Osteocyte (in vitro differentiated cells): ENCODE data around the gene WDR81. TPM values are rescaled to one million over a fixed set of nuclear protein-coding genes. Genes with fewer than 3 reads are reported as not detected.

Experiments
- DNase-seq: peaks from one replicate; pipeline ENCODE4 v3.0.0; 2021; ENCODE audit warnings: mixed read lengths; ENCODE audit not compliant: unreplicated experiment; ENCODE audit errors: extremely low spot score
- H3K27ac Mint-ChIP-seq: one replicate; pipeline ENCODE4 v1.8.0; 2021; ENCODE audit warnings: mild to moderate bottlenecking, mixed read lengths; ENCODE audit not compliant: unreplicated experiment
- H3K27me3 Mint-ChIP-seq: one replicate; pipeline ENCODE4 v1.8.0; 2021; ENCODE audit warnings: mixed read lengths; ENCODE audit not compliant: unreplicated experiment
- H3K36me3 Mint-ChIP-seq: one replicate; pipeline ENCODE4 v1.8.0; 2021; ENCODE audit warnings: mixed read lengths; ENCODE audit not compliant: unreplicated experiment
- H3K4me1 Mint-ChIP-seq: one replicate; pipeline ENCODE4 v1.8.0; 2021; ENCODE audit warnings: mixed read lengths; ENCODE audit not compliant: unreplicated experiment
- H3K4me3 Mint-ChIP-seq: one replicate; pipeline ENCODE4 v1.8.0; 2021; ENCODE audit warnings: mild to moderate bottlenecking, moderate library complexity, mixed read lengths; ENCODE audit not compliant: unreplicated experiment
- H3K9me3 Mint-ChIP-seq: one replicate; pipeline ENCODE4 v1.8.0; 2021; ENCODE audit warnings: mixed read lengths; ENCODE audit not compliant: unreplicated experiment
- total RNA-seq: library from RNA; stranded (reverse); gene quantifications from 2 replicates; pipeline ENCODE4 v1.2.1, GENCODE V29; 2021
- TF ChIP-seq, protein P1 (sequence below): fragments of 200-600 bp; sonication (generic); IDR thresholded peaks from 2 replicates; pipeline ENCODE4 v1.5.0; 2021; ENCODE audit warnings: antibody characterized with exemption, mild to moderate bottlenecking, moderate library complexity

WDR81 gene
- total RNA-seq, 1 donor from 2014 or later: 33.3 TPM

DNA sequence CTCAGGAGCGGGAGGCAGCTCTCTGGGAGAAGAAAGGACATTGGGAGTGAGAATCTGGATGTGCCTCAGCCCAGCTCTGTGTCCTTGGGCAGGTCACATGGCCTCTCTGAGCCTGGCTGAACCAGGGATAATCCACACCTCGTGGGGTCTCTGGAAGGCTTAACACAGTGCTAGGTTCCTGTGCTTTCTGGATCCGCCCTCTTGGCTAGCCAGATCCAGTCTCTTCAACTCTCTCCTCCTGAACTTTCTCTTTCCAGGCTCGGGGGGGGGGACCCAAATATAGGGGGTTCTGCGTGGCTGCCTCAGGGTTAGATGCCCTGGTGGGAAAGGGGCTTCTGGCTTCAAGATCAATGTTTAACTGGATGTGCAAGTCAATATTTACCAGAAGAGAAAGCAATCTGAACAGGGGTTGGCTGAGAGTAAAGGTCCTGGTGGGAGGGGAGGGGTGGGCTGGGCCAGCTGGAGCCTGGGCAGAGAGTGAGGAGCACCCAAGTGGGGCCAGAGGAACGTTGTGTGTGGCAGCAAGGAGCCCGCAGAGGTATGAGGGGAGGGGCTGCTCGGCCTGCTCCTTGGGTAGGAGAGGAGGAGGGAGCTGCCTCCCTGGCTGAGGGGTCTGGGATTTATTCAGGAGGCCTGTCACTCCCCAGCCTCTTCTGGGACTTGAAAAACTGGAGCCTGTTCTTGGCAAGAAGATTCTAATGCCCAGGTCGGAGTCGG lies 18.0 kb downstream of the WDR81 start, which contains the start of gene SERPINF2:
Gene SERPINF2 (plus strand): TSS at position 501 of the 717 bp plus-strand sequence. CDS start 2,125 bp downstream, outside the sequence.
- DNase-seq: no peak
- Mint-ChIP-seq H3K36me3 (peaks cover 5% of the 10 kb centered on the region), H3K27me3 (no peaks in the 10 kb centered on the region), H3K4me1 (peaks cover 1% of the 10 kb centered on the region), H3K9me3 (no peaks in the 10 kb centered on the region), H3K27ac (no peak within 1 kb of the TSS), H3K4me3 (no peak within 1 kb of the TSS)
- TF ChIP-seq, protein P1, sequence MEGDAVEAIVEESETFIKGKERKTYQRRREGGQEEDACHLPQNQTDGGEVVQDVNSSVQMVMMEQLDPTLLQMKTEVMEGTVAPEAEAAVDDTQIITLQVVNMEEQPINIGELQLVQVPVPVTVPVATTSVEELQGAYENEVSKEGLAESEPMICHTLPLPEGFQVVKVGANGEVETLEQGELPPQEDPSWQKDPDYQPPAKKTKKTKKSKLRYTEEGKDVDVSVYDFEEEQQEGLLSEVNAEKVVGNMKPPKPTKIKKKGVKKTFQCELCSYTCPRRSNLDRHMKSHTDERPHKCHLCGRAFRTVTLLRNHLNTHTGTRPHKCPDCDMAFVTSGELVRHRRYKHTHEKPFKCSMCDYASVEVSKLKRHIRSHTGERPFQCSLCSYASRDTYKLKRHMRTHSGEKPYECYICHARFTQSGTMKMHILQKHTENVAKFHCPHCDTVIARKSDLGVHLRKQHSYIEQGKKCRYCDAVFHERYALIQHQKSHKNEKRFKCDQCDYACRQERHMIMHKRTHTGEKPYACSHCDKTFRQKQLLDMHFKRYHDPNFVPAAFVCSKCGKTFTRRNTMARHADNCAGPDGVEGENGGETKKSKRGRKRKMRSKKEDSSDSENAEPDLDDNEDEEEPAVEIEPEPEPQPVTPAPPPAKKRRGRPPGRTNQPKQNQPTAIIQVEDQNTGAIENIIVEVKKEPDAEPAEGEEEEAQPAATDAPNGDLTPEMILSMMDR: no peak

DNA sequence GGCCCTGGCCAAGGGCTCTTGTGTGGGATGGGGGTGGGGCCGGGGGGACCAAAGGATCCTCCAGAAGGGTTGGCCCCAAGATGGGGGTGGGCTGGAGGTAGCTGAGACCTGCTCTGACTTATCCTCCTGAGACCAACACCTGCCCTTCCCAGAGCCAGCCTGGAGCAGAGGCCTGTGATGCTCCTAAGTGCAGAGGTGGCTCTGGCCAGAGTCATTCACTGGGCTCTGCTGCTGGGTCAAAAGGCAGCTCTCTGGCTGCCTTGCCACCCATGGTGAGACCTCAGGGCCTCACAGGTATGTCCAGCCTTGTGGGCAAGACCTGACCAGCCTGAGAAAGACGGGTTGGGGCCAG lies 18.6 kb downstream of the WDR81 start:
- H3K27ac Mint-ChIP-seq: no peak overlapping the region
- DNase-seq: no peak

DNA sequence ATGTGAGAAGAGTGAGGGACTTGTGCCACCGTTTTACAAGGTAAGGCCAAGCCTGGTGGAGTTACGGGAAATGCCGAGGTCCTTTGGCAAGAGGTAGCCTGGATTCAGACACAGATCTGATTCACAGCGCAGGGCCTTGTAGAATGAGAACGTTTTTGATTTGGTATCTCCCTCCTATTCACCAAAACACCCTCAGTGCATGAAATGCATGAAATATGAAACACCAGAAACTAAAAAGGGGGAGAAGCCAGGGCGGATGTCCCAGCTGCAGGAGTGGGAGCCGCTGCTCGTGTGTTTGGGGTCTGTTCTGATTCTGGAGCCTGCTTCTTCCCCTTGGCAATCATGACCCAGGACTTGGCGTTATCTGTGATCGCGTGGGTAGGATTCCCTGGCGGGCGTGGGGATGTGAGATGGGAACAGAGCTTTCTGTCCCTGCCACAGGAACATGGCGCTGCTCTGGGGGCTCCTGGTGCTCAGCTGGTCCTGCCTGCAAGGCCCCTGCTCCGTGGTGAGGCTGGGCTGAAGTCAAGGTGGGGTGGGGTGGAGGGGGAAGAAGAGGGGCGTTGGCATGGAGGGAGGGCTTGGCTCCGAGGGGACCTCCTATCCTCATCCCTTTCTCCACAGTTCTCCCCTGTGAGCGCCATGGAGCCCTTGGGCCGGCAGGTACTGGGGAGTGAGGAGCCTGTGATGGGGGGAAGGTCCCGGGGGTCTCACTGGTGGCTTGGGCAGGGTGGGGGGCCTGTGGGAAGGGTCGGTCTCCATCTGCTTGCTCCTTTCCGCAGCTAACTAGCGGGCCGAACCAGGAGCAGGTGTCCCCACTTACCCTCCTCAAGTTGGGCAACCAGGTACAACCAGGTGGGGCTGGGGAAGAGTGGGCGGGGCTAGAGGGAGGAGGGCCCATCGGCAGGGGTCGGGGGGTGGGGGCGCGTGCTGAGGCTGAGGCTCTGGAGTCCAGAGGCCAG lies 20.3 kb downstream of the WDR81 start:
- TF ChIP-seq, protein P1: no peak
- H3K4me1 Mint-ChIP-seq: peaks cover 1% of the 10 kb centered on the region

More for the DNA sequence above, 18.6 kb downstream of the WDR81 start:
- peaks cover 1% of the 10 kb centered on the region for H3K4me1 Mint-ChIP-seq
- H3K27me3 Mint-ChIP-seq: no peaks in the 10 kb centered on the region
- TF ChIP-seq, protein P1: no peak
- no peaks in the 10 kb centered on the region for H3K9me3 Mint-ChIP-seq
- no peak overlapping the region for H3K4me3 Mint-ChIP-seq
- peaks cover under 1% of the 10 kb centered on the region for H3K36me3 Mint-ChIP-seq

DNA sequence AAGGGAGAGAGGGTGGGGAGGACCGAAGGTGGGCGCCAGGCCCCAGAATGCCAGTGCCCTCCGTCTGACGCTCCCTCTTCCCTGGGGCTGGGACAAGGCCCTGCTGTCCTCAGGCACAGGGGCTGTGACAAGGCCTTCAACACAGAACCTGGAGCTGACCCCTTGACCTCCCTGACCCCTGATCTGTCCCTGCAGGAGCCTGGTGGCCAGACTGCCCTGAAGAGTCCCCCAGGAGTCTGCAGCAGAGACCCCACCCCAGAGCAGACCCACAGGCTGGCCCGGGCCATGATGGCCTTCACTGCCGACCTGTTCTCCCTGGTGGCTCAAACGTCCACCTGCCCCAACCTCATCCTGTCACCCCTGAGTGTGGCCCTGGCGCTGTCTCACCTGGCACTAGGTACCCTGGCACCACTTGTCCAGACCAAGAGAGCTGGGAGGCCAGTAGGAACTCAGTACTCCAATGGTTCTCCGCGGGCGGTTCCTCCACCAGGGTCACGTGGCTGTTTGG lies 21.1 kb downstream of the WDR81 start:
- Mint-ChIP-seq H3K4me3 (no peak overlapping the region), H3K27ac (no peak overlapping the region), H3K36me3 (no peaks in the 10 kb centered on the region), H3K27me3 (no peaks in the 10 kb centered on the region), H3K4me1 (peaks cover 3% of the 10 kb centered on the region), H3K9me3 (no peaks in the 10 kb centered on the region)
- peak; percentile 82 for DNase-seq
- TF ChIP-seq, protein P1: no peak

More for the DNA sequence above, 20.3 kb downstream of the WDR81 start:
- H3K36me3 Mint-ChIP-seq: no peaks in the 10 kb centered on the region
- no peak overlapping the region for H3K27ac Mint-ChIP-seq
- no peak for DNase-seq
- H3K27me3 Mint-ChIP-seq: no peaks in the 10 kb centered on the region
- no peaks in the 10 kb centered on the region for H3K9me3 Mint-ChIP-seq
- H3K4me3 Mint-ChIP-seq: no peak overlapping the region
